GM12875 (cell line): Measurements from ENCODE around the gene TMC6.

Source experiments
- H3K4me3 ChIP-seq: one replicate; pipeline ENCODE4 v1.5.1; 2011; ENCODE audit warnings: low read depth, low read length, control low read depth
- CTCF ChIP-seq: IDR thresholded peaks from 2 replicates; pipeline ENCODE4 v1.5.1; 2011; ENCODE audit warnings: low read depth, mild to moderate bottlenecking, control low read depth, inconsistent platforms, low read length, moderate library complexity, borderline replicate concordance; ENCODE audit not compliant: insufficient read depth

TMC6 gene

GRCh38 chr17:78127239-78127887, 1.2 kb downstream of the TMC6 start:
- TF ChIP-seq CTCF: no peak

GRCh38 chr17:78126895-78127238, 1.7 kb downstream of the TMC6 start:
- TF ChIP-seq CTCF: no peak
- H3K4me3 ChIP-seq: peak overlapping the region; percentile 75

More at GRCh38 chr17:78127239-78127887, 1.2 kb downstream of the TMC6 start:
- H3K4me3 ChIP-seq: peak overlapping the region; percentile 75

GRCh38 chr17:78125976-78126894, 2.3 kb downstream of the TMC6 start:
- no peak for TF ChIP-seq CTCF
- H3K4me3 ChIP-seq: peak overlapping the region; percentile 75

GRCh38 chr17:78125138-78125913, 3.2 kb downstream of the TMC6 start:
- no peak for TF ChIP-seq CTCF
- H3K4me3 ChIP-seq: peak overlapping the region; percentile 75

- no peak for TF ChIP-seq CTCF
- peak overlapping the region; percentile 75 for H3K4me3 ChIP-seq
These were observed 3.8 kb downstream of the TMC6 start for GRCh38 chr17:78124836-78125137.

- TF ChIP-seq CTCF: no peak
- H3K4me3 ChIP-seq: peak overlapping the region; percentile 75
These were observed 4.3 kb downstream of the TMC6 start for GRCh38 chr17:78124081-78124835.
